GM12878 (cell line): ENCODE measurements around the gene CDC5L. TPM values are rescaled to one million over a fixed set of nuclear protein-coding genes. Genes with fewer than 3 reads are reported as not detected.

Source experiments
- ATAC-seq: fragments of 200-7000 bp; cut with Tn5 transposase; 3 replicates; pipeline ENCODE4 v1.9.1; 2020; ENCODE audit warnings: mild to moderate bottlenecking, moderate library complexity
- BruUV-seq: library from RNA; stranded (reverse); fragments of 400-500 nt; replicated peaks from 2 replicates; lab custom pipeline; 2021; lab: Mats Ljungman, UMichigan
- CTCF ChIA-PET: fragments of 300-600 bp; sonication (Branson Sonifier 250); formaldehyde crosslinking; extraction: SDS; loops from one replicate; lab custom pipeline; 2021; ENCODE audit warnings: inconsistent platforms; lab: Yijun Ruan, JAX
- POLR2A ChIA-PET: fragments of 350-600 bp; formaldehyde crosslinking; extraction: SDS; loops from one replicate; lab custom pipeline; 2021; ENCODE audit warnings: inconsistent platforms; lab: Charles Lee
- RAD21 ChIA-PET: fragments of 300-600 bp; sonication (Branson Sonifier 250); formaldehyde crosslinking; loops from one replicate; lab custom pipeline; 2023; ENCODE audit warnings: antibody characterized with exemption; ENCODE audit not compliant: unreplicated experiment; lab: Charles Lee
- SMC1A ChIA-PET: fragments of 300-600 bp; sonication (Branson Sonifier 250); formaldehyde crosslinking; loops from one replicate; lab custom pipeline; 2023; ENCODE audit not compliant: unreplicated experiment, uncharacterized antibody; lab: Charles Lee
- DNase-seq: peaks from one replicate; pipeline ENCODE4 v3.0.0-alpha.2; 2011; ENCODE audit warnings: low read depth, low spot score
- FAIRE-seq: peaks from 3 replicates; lab custom pipeline; 2011; peaks lifted over from hg19 to GRCh38; lab: Jason Lieb, UNC
- H2AFZ ChIP-seq: 2 replicates; pipeline ENCODE4 v1.6.0; 2011; ENCODE audit warnings: low read depth, low read length, control low read depth; ENCODE audit not compliant: control insufficient read depth
- H3K27ac ChIP-seq: 2 replicates; pipeline ENCODE4 v1.5.1; 2011; ENCODE audit warnings: control low read depth; ENCODE audit not compliant: control insufficient read depth, insufficient read depth
- H3K27me3 ChIP-seq, 2 experiments: replicated peaks in 1 of 2; 2 replicates each; pipeline versions ENCODE4 v1.6.0 to v1.6.1; 2011; ENCODE audit warnings: low read length in 1 of 2; ENCODE audit not compliant: control insufficient read depth in 2 of 2, insufficient read depth in 2 of 2
- H3K36me3 ChIP-seq, 2 experiments: 2 replicates each; pipeline ENCODE4 v1.5.1; 2011; ENCODE audit warnings: low read length in 1 of 2; ENCODE audit not compliant: control insufficient read depth in 2 of 2, insufficient read depth in 2 of 2
- H3K4me1 ChIP-seq: 2 replicates; pipeline ENCODE4 v1.6.1; 2011; ENCODE audit warnings: mild to moderate bottlenecking, low read length, moderate library complexity, mixed read lengths; ENCODE audit not compliant: control insufficient read depth, insufficient read depth
- H3K4me2 ChIP-seq: 2 replicates; pipeline ENCODE4 v1.6.0; 2011; ENCODE audit warnings: control low read depth; ENCODE audit not compliant: control insufficient read depth, insufficient read depth
- H3K4me3 ChIP-seq: fragments of 200-600 bp; sonication (generic); 2 replicates; pipeline ENCODE4 v1.5.1; 2016
- H3K79me2 ChIP-seq: 2 replicates; pipeline ENCODE4 v1.6.0; 2011; ENCODE audit warnings: low read length; ENCODE audit not compliant: control insufficient read depth, insufficient read depth
- H3K9ac ChIP-seq: 2 replicates; pipeline ENCODE4 v1.8.0; 2011; ENCODE audit warnings: low read length, control low read depth, mixed read lengths; ENCODE audit not compliant: control insufficient read depth, insufficient read depth
- H3K9me3 ChIP-seq: replicated peaks from 3 replicates; pipeline ENCODE4 v1.5.1; 2011; ENCODE audit warnings: mild to moderate bottlenecking, low read length; ENCODE audit not compliant: control insufficient read depth, insufficient read depth
- H4K20me1 ChIP-seq: 2 replicates; pipeline ENCODE4 v1.6.0; 2011; ENCODE audit not compliant: control insufficient read depth, insufficient read depth
- MEF2B ChIP-seq: fragments of 450-650 bp; IDR thresholded peaks from 2 replicates; pipeline ENCODE4 v1.6.1; 2018; ENCODE audit warnings: mild to moderate bottlenecking, moderate library complexity; ENCODE audit not compliant: partially characterized antibody, poor library complexity, severe bottlenecking
- MYC ChIP-seq: IDR thresholded peaks from 2 replicates; pipeline ENCODE4 v1.6.1; 2011; ENCODE audit warnings: mild to moderate bottlenecking, low read length, moderate library complexity, inconsistent platforms; ENCODE audit not compliant: insufficient read depth, insufficient replicate concordance, insufficient read length, severe bottlenecking
- NR2F1 ChIP-seq: fragments of 450-650 bp; conservative IDR thresholded peaks from 2 replicates; pipeline ENCODE4 v1.6.1; 2017; ENCODE audit warnings: mild to moderate bottlenecking
- PBX3 ChIP-seq: IDR thresholded peaks from 2 replicates; pipeline ENCODE4 v1.6.1; 2011; ENCODE audit warnings: mild to moderate bottlenecking, low read depth, low read length, moderate library complexity; ENCODE audit not compliant: insufficient replicate concordance
- PRDM15 ChIP-seq: fragments of 450-650 bp; formaldehyde crosslinking; IDR thresholded peaks from 2 replicates; pipeline ENCODE4 v1.4.0; 2020; ENCODE audit warnings: mild to moderate bottlenecking, moderate library complexity
- REST ChIP-seq: IDR thresholded peaks from 2 replicates; pipeline ENCODE4 v1.6.1; 2012; ENCODE audit warnings: mild to moderate bottlenecking, low read depth, low read length
- SKIL ChIP-seq: fragments of 450-650 bp; IDR thresholded peaks from 2 replicates; pipeline ENCODE4 v1.6.1; 2017; ENCODE audit warnings: mild to moderate bottlenecking, low read depth, inconsistent platforms; ENCODE audit not compliant: poor library complexity, severe bottlenecking
- SPI1 ChIP-seq: IDR thresholded peaks from 2 replicates; pipeline ENCODE4 v1.6.1; 2011; ENCODE audit warnings: low read depth, mild to moderate bottlenecking, low read length, moderate library complexity, borderline replicate concordance; ENCODE audit not compliant: insufficient read depth
- SUPT20H ChIP-seq: IDR thresholded peaks from 2 replicates; pipeline ENCODE4 v1.6.1; 2011; ENCODE audit warnings: low read depth, mild to moderate bottlenecking, low read length, moderate library complexity, borderline replicate concordance; ENCODE audit not compliant: control insufficient read depth
- USF2 ChIP-seq: IDR thresholded peaks from 2 replicates; pipeline ENCODE4 v1.6.1; 2011; ENCODE audit warnings: low read depth, low read length, improper control_type of control experiment, borderline replicate concordance
- YY1 ChIP-seq: IDR thresholded peaks from 2 replicates; pipeline ENCODE4 v1.6.1; 2011; ENCODE audit warnings: low read depth, mild to moderate bottlenecking, low read length
- WGBS: methylation state at CpG from one replicate; pipeline ENCODE4 v1.1.6; 2016; ENCODE audit warnings: low lambda C conversion rate; ENCODE audit not compliant: insufficient replicate concordance, insufficient coverage; ENCODE audit errors: missing lambda C conversion rate; 5-methylcytosine and 5-hydroxymethylcytosine counted together
- in situ Hi-C: fragments of 300-500 bp; cut with MboI; formaldehyde crosslinking; loops from 9 replicates; pipeline ENCODE4 v1.14.3; 2018; ENCODE audit warnings: mixed read lengths
- intact Hi-C: fragments of 100-400 bp; cut with micrococcal nuclease; formaldehyde crosslinking; loops from one replicate; pipeline ENCODE4 v1.14.2; 2022; ENCODE audit not compliant: unreplicated experiment
- polyA plus RNA-seq, 11 experiments: library from polyadenylated mRNA; depleted of rRNA in 4 of 11; unstranded in 6 of 11; stranded (reverse) in 5 of 11; fragments of >200 nt; fragmentation: Nextera tagmentation in 4 of 11; fragmentation: Illumina TruSeq in 1 of 11; extraction: Ambion mirVana in 4 of 11; extraction: Trizol in 1 of 11; gene quantifications; 1 replicate in 1 of 11; 2 replicates in 10 of 11; pipeline versions ENCODE4 v1.2.1 to v1.2.3, GENCODE V29; 2011 to 2016; ENCODE audit warnings: inconsistent platforms in 2 of 11, missing spikeins in 2 of 11, low read depth in 1 of 11
- total RNA-seq, 4 experiments: library from RNA; depleted of rRNA in 3 of 4; stranded (reverse); fragments of >200 nt in 3 of 4; fragmentation: Illumina TruSeq in 1 of 4; extraction: Trizol in 1 of 4; gene quantifications; 2 replicates each; pipeline versions ENCODE4 v1.2.1 to v1.2.3, GENCODE V29; 2013 to 2021

CDC5L gene
- total and polyA plus RNA-seq, 10 of the 15 experiments (the other 5 are each of a cell fraction or from before 2014, with no cell fraction given), result 13.2 to 29.4 (median 18.8) TPM

GRCh38 chr6:44366781-44367180, 20.7 kb upstream of the CDC5L start:
- WGBS, result 95% methylated on average over 3 of the region's 3 CpGs
- intact Hi-C loops, result no loop called here
- CTCF ChIA-PET, result interaction anchor here (1.2 kb wide), 1 partner anchor 9 kb away, joined by 3 read pairs; no protein-coding TSS in a partner anchor
- Histone ChIP-seq H3K9ac (no peak overlapping the region), H3K4me3 (no peak overlapping the region), H3K27me3 (peaks cover 0 to 3% of the 10 kb centered on the region in 2 experiments; a peak in 1 of 4 replicates), H3K4me2 (no peak overlapping the region), H2AFZ (no peak overlapping the region), H3K9me3 (no peaks in the 10 kb centered on the region), H3K27ac (no peak overlapping the region), H3K36me3 (no peaks in the 10 kb centered on the region), H3K4me1 (no peaks in the 10 kb centered on the region), H4K20me1 (no peaks in the 10 kb centered on the region; the same call in 1 of the 2 replicates), H3K79me2 (no peaks in the 10 kb centered on the region)
- in situ Hi-C loops, result no loop called here
- FAIRE-seq (no peak), DNase-seq (no peak), ATAC-seq (no peak)
- BruUV-seq, result no TSS peak
- SMC1A ChIA-PET, result interaction anchor here (1.4 kb wide), 1 partner anchor 15 kb away, joined by 3 read pairs; no protein-coding TSS in a partner anchor
- POLR2A ChIA-PET, result no interaction called here
- RAD21 ChIA-PET, result no interaction called here
- TF ChIP-seq NR2F1 (no peak), USF2 (no peak), YY1 (no peak), MYC (no peak), SPI1 (no peak), SKIL (no peak), PRDM15 (CRISPR knock-in tag) (no peak), SUPT20H (no peak), MEF2B (no peak), REST (no peak), PBX3 (no peak)
